ENCODE data around the gene LRBA. TPM values are rescaled to one million over a fixed set of nuclear protein-coding genes. Genes with fewer than 3 reads are reported as not detected.

Gene LRBA
- total RNA-seq, 2 donors from 2014 or later: 50.1 to 59.9 TPM

DNA sequence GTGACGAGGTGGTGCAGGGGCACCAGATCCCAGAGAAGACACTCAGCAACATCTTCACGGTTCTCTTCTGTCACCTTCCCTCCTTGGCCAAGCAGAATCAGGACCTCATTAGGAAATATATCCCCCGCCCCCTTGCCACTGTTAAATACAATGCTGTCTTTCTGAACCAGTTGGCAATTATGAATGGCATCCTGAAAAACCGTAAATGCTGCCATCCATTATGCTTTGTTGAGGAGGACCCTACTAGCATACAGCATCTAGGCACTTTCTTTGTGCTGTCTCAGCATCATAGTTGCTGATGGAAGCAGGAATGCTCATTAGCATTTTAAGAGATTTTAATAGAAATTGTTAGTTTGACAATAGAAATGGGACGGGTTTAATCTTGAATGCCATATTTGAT lies 798.4 kb downstream of the LRBA start:
- intact Hi-C loops (cut with DNase I): no loop called here
- no peaks in the 10 kb centered on the region for H3K27me3 ChIP-seq
- peaks cover 16% of the 10 kb centered on the region for H3K4me1 ChIP-seq
- no peak for DNase-seq
- 81 to 93% methylated on average over 5 of the region's 5 CpGs for WGBS, 2 donors
- H3K27ac ChIP-seq: no peak overlapping the region
- no peaks in the 10 kb centered on the region for H3K9me3 ChIP-seq
- H3K4me3 ChIP-seq: no peak overlapping the region
- no peaks in the 10 kb centered on the region for H3K36me3 ChIP-seq (replicated peaks in 1 of 2; ENCODE audit: insufficient read depth in 1 of 2, low read depth in 2 of 2)
- ATAC-seq: no peak
- no peak for TF ChIP-seq POLR2A (IDR thresholded peaks at IDR 0.05)
- TF ChIP-seq, protein P1, sequence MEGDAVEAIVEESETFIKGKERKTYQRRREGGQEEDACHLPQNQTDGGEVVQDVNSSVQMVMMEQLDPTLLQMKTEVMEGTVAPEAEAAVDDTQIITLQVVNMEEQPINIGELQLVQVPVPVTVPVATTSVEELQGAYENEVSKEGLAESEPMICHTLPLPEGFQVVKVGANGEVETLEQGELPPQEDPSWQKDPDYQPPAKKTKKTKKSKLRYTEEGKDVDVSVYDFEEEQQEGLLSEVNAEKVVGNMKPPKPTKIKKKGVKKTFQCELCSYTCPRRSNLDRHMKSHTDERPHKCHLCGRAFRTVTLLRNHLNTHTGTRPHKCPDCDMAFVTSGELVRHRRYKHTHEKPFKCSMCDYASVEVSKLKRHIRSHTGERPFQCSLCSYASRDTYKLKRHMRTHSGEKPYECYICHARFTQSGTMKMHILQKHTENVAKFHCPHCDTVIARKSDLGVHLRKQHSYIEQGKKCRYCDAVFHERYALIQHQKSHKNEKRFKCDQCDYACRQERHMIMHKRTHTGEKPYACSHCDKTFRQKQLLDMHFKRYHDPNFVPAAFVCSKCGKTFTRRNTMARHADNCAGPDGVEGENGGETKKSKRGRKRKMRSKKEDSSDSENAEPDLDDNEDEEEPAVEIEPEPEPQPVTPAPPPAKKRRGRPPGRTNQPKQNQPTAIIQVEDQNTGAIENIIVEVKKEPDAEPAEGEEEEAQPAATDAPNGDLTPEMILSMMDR (IDR thresholded peaks at IDR 0.05): no peak

DNA sequence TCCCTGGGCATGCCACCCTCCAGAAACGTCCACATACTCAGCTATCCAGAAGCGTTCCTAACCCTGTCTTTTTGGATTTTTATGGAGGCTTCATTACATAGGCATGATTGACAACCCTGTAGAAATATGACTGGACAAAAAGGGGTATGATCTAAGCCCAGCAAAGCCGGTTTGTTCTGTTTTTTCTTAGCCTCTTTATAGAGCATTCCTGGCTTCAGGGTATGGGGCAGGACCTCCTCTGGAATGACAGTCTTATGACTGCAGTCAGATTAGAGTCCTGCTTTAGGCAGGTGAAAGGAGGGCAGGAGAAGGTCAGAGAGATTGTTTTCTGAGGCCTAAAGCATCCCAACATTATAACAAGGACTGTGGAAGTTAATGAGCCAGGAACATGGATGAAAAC lies 799.5 kb downstream of the LRBA start:
- Histone ChIP-seq H3K36me3 (replicated peaks in 1 of 2; ENCODE audit: insufficient read depth in 1 of 2, low read depth in 2 of 2) (no peaks in the 10 kb centered on the region), H3K9me3 (no peaks in the 10 kb centered on the region), H3K27ac (no peak overlapping the region), H3K27me3 (no peaks in the 10 kb centered on the region), H3K4me3 (no peak overlapping the region), H3K4me1 (peaks cover 27% of the 10 kb centered on the region)
- ATAC-seq: no peak
- TF ChIP-seq, protein P1 (IDR thresholded peaks at IDR 0.05): no peak
- no peak for TF ChIP-seq POLR2A (IDR thresholded peaks at IDR 0.05)
- intact Hi-C loops (cut with DNase I): no loop called here
- 76 to 85% methylated on average over 3 of the region's 3 CpGs for WGBS, 2 donors
- no peak for DNase-seq

Small RNA genes lying within 50 kb of the gene (small RNA-seq; reads per million reads assigned to genes)
- not detected for gene RNA5SP168

Other genes with a start within 250 kb of the LRBA start
- gene RPS3A, start 84.3 kb upstream of the LRBA start, total RNA-seq: 1,000 to 10,000 TPM; 1,585 to 2,586 TPM

Data from body of pancreas (tissue), 4 donors.